ENCODE data around the gene PPP1R16B. TPM values are rescaled to one million over a fixed set of nuclear protein-coding genes. Genes with fewer than 3 reads are reported as not detected.
"Not testable (repeated sequence)": the region's sequence is repeated elsewhere in the genome, so short reads cannot be mapped to it uniquely, and the experiment has no call there.

The PPP1R16B gene
- total and polyA plus RNA-seq, 4 donors, result 22.0 to 55.2 (median 37.8) TPM

DNA sequence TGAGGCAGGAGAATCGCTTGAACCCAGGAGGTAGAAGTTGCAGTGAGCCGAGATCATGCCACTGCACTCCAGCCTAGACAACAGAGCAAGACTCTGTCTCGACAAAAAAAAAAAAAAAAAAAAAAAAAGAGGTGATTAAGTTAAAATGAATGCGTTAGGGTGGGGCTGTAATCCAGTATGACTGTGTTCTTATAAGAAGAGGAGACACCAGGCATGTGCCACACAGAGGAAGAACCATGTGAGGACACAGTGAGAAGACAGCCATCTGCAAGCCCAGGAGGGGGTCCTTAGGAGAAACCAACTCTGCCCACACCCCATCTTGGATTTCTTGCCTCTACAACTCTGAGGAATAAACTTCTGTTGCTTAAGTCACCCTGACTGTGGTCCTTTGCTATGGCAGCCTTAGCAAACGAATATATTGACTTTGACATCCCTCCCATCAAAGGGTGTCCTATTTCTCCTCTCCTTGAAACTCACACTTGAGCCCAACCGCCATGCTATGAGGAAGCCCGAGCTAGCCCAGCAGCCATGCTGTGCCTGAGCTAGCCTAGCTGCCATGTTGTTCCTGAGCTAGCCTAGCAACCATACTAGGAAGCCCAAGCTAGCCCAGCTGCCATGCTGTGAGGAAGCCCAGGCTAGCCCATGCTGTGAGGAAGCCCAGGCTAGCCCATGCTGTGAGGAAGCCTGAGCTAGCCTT is 15.8 kb upstream of the PPP1R16B start:
- no peak overlapping the region for H3K27ac ChIP-seq (ENCODE audit: low read depth, low read length)
- no peak for DNase-seq (ENCODE audit: low read depth in 4 of 6, low spot score in 6 of 6)
- no peak overlapping the region for H3K4me3 ChIP-seq (ENCODE audit: low read depth, low read length)
- H3K27me3 ChIP-seq (ENCODE audit: control insufficient read depth, insufficient read depth, low read length), result no peaks in the 10 kb centered on the region
- no peaks in the 10 kb centered on the region for H3K36me3 ChIP-seq (ENCODE audit: control insufficient read depth, insufficient read depth, low read length)
- WGBS (ENCODE audit: insufficient coverage), result 91% methylated on average over 4 of the region's 7 CpGs
- no peaks in the 10 kb centered on the region for H3K4me1 ChIP-seq (ENCODE audit: control insufficient read depth, insufficient read depth, low read length)
- H3K9me3 ChIP-seq (ENCODE audit: control insufficient read depth, insufficient read depth, low read length), result no peaks in the 10 kb centered on the region

DNA sequence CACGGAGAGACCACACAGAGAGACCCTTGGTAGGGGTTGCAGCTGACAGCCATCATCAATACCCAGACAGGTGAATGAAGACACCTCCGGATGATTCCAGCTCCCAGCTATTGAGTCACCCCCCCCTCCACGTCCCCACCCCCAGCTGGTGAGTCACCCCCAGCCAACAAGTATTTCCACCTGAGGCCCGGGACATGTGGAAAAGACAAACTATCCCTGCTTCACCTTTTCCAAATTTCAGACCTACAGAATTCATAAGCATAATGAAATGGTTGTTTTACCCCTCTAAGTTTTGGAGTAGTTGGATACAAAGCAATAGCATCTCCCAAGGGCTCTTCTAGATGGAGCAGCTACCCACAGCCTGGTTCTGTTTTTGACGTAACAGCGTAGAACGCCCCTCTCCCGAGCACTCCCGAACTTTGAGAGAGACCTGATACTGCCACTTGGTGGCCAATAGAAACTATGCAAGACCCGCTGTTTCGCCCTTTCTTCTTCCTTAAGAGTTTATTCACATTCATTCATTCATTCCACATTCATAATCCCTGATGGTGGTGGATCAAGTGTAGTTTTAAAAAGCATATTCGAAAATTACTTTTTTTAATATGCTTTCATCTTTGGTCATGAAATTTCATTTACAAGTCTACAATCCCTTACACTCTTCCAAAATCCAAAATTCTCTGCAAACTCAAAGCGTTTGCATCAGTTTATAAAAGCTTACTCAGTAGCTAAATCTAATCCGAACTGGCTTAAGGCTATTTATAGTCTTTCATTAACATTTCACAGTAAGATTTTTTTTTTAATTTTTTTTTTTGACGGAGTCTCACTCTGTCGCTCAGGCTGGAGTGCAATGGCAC is 15.1 kb upstream of the PPP1R16B start:
- Histone ChIP-seq H3K4me1 (ENCODE audit: control insufficient read depth, insufficient read depth, low read length) (no peaks in the 10 kb centered on the region), H3K36me3 (ENCODE audit: control insufficient read depth, insufficient read depth, low read length) (no peaks in the 10 kb centered on the region), H3K27ac (ENCODE audit: low read depth, low read length) (no peak overlapping the region), H3K27me3 (ENCODE audit: control insufficient read depth, insufficient read depth, low read length) (no peaks in the 10 kb centered on the region), H3K4me3 (ENCODE audit: low read depth, low read length) (no peak overlapping the region), H3K9me3 (ENCODE audit: control insufficient read depth, insufficient read depth, low read length) (no peaks in the 10 kb centered on the region)
- DNase-seq (ENCODE audit: low read depth in 4 of 6, low spot score in 6 of 6), result peak in 2 of 6 donors; percentile 55 to 68
- WGBS (ENCODE audit: insufficient coverage), result 28% methylated on average over 7 of the region's 16 CpGs

DNA sequence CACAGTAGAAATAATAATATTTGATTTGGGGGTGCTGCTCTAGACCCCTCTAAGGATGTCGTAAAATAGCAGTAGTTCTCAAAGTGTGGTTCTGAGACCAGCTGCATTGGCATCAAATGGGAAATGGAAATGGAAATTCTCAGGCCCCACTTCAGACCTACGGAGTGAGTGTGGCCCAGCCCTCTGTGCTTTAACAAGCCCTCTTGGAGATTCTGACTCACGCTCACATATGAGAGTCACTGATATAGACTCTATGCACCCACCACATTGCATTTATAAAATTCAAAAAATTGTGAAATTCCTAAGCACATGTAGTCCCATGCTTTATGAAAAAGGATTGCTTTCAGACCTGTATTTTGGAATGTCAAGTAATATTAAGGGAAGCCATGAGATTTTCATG is 14.2 kb upstream of the PPP1R16B start:
- no peaks in the 10 kb centered on the region for H3K9me3 ChIP-seq (ENCODE audit: control insufficient read depth, insufficient read depth, low read length)
- no peak for DNase-seq (ENCODE audit: low read depth in 4 of 6, low spot score in 6 of 6)
- H3K27ac ChIP-seq (ENCODE audit: low read depth, low read length), result no peak overlapping the region
- no peaks in the 10 kb centered on the region for H3K4me1 ChIP-seq (ENCODE audit: control insufficient read depth, insufficient read depth, low read length)
- no peaks in the 10 kb centered on the region for H3K27me3 ChIP-seq (ENCODE audit: control insufficient read depth, insufficient read depth, low read length)
- no peaks in the 10 kb centered on the region for H3K36me3 ChIP-seq (ENCODE audit: control insufficient read depth, insufficient read depth, low read length)
- WGBS (ENCODE audit: insufficient coverage), result 100% methylated on average over 1 of the region's 3 CpGs
- no peak overlapping the region for H3K4me3 ChIP-seq (ENCODE audit: low read depth, low read length)

DNA sequence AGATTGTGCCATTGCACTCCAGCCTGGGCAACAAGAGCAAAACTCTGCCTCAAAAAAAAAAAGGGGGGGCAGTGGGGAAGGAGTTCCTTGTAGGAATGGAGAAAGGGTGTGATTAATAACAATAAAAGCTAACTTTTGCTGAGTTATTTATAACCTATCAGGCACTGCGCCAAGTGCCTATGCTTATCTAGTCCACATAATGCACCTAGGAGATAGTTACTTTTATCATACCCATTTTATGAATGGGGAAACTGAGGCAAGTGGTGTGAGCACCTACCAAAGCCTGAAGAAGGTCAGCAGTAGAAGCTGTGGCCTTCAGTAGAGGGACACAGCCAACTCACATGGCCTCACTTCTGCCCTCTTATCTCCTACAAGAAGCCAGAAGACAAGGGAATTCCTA is 13.6 kb upstream of the PPP1R16B start:
- no peak for DNase-seq (ENCODE audit: low read depth in 4 of 6, low spot score in 6 of 6)
- no CpG with 5 or more reads among the region's 1 CpG for WGBS (ENCODE audit: insufficient coverage)
- Histone ChIP-seq H3K4me3 (ENCODE audit: low read depth, low read length) (no peak overlapping the region), H3K4me1 (ENCODE audit: control insufficient read depth, insufficient read depth, low read length) (no peaks in the 10 kb centered on the region), H3K27ac (ENCODE audit: low read depth, low read length) (no peak overlapping the region), H3K27me3 (ENCODE audit: control insufficient read depth, insufficient read depth, low read length) (no peaks in the 10 kb centered on the region), H3K36me3 (ENCODE audit: control insufficient read depth, insufficient read depth, low read length) (no peaks in the 10 kb centered on the region), H3K9me3 (ENCODE audit: control insufficient read depth, insufficient read depth, low read length) (no peaks in the 10 kb centered on the region)

DNA sequence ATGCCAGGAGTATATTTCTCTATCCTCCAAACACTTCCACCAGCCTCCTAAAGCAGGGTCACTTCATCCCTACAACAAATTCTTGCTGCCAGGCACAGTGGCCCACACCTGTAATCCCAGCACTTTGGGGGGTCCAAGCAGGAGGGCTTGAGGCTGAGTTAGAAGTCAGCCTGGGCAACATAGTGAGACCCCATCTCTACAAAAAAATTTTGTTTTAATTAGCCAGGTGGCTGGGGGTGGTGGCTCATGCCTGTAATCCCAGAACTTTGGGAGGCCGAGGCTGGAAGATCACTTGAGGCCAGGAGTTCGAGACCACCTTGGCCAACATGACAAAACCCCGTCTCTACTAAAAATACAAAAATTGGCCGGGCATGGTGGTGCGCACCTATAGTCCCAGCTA is 11.4 kb upstream of the PPP1R16B start:
- DNase-seq (ENCODE audit: low read depth in 4 of 6, low spot score in 6 of 6); H3K27ac ChIP-seq (ENCODE audit: low read depth, low read length); H3K36me3 ChIP-seq (ENCODE audit: control insufficient read depth, insufficient read depth, low read length); H3K4me1 ChIP-seq (ENCODE audit: control insufficient read depth, insufficient read depth, low read length); H3K27me3 ChIP-seq (ENCODE audit: control insufficient read depth, insufficient read depth, low read length); H3K4me3 ChIP-seq (ENCODE audit: low read depth, low read length); H3K9me3 ChIP-seq (ENCODE audit: control insufficient read depth, insufficient read depth, low read length): not testable (repeated sequence)
- WGBS (ENCODE audit: insufficient coverage), result 92% methylated on average over 4 of the region's 5 CpGs

DNA sequence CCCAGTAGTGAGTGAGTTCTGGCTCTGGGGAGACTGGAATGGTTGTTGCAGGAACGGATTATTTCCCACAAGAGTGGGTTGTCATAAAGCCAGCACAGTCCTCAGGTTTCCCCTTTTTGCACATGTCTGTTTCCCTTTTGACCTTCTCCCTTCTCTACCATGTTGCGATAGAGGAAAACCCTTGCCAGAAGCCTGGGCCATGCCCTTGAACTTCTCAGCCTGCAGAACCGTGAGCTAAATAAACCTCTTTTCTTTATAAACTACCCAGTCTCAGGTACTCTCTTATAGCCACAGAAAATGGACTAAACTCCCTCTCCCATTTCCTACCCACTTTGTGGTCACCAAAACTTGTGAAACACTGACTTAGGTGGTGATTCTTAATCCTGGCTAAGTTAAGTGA is 7.2 kb upstream of the PPP1R16B start:
- no peaks in the 10 kb centered on the region for H3K27me3 ChIP-seq (ENCODE audit: control insufficient read depth, insufficient read depth, low read length)
- 100% methylated on average over 1 of the region's 3 CpGs for WGBS (ENCODE audit: insufficient coverage)
- DNase-seq (ENCODE audit: low read depth in 4 of 6, low spot score in 6 of 6), result no peak
- H3K27ac ChIP-seq (ENCODE audit: low read depth, low read length), result no peak overlapping the region
- no peak overlapping the region for H3K4me3 ChIP-seq (ENCODE audit: low read depth, low read length)
- no peaks in the 10 kb centered on the region for H3K9me3 ChIP-seq (ENCODE audit: control insufficient read depth, insufficient read depth, low read length)
- H3K36me3 ChIP-seq (ENCODE audit: control insufficient read depth, insufficient read depth, low read length), result no peaks in the 10 kb centered on the region
- no peaks in the 10 kb centered on the region for H3K4me1 ChIP-seq (ENCODE audit: control insufficient read depth, insufficient read depth, low read length)

DNA sequence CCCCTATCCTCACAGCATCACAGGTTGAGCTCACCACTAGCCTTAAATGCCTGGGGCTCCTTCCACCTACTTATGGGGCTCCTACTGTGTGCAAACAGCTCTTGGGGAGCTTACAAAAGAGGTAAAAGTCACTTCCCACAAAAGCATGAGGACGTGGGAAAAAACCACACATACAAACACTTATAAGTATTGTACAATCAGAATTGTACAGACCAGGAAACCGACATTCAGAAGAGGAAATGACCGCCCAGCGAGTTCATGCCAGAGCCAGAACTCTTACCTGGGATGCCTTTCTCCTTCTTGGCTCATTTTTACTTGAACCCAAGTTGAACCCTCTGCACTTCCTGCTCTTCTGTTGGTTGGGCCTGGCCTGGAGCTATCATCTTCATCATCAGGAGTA is 6.3 kb upstream of the PPP1R16B start:
- H3K27ac ChIP-seq (ENCODE audit: low read depth, low read length), result no peak overlapping the region
- WGBS (ENCODE audit: insufficient coverage), result 88% methylated on average over 3 of the region's 4 CpGs
- H3K4me1 ChIP-seq (ENCODE audit: control insufficient read depth, insufficient read depth, low read length), result no peaks in the 10 kb centered on the region
- H3K36me3 ChIP-seq (ENCODE audit: control insufficient read depth, insufficient read depth, low read length), result no peaks in the 10 kb centered on the region
- no peak for DNase-seq (ENCODE audit: low read depth in 4 of 6, low spot score in 6 of 6)
- no peaks in the 10 kb centered on the region for H3K27me3 ChIP-seq (ENCODE audit: control insufficient read depth, insufficient read depth, low read length)
- no peaks in the 10 kb centered on the region for H3K9me3 ChIP-seq (ENCODE audit: control insufficient read depth, insufficient read depth, low read length)
- H3K4me3 ChIP-seq (ENCODE audit: low read depth, low read length), result no peak overlapping the region

DNA sequence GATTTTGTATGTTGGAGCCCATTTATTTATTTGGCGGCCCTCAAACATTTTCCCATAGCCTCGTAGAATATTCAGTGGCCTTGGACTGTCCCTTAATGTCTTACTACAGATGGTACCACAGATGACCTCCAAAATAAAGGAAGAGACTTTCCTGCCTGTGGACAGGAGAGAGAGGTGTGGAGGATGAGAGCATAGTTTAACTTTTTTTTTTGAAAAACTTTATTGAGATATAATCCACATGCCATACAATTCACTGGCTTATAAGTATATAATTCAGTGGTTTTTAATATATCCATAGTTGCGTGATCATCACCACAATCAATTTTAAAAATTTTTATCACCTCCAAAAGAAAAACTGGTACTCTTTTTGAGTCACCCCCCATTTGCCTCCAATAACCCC is 4.6 kb upstream of the PPP1R16B start:
- H3K4me1 ChIP-seq (ENCODE audit: control insufficient read depth, insufficient read depth, low read length), result peaks cover 15% of the 10 kb centered on the region
- H3K27me3 ChIP-seq (ENCODE audit: control insufficient read depth, insufficient read depth, low read length), result no peaks in the 10 kb centered on the region
- no peak for DNase-seq (ENCODE audit: low read depth in 4 of 6, low spot score in 6 of 6)
- H3K9me3 ChIP-seq (ENCODE audit: control insufficient read depth, insufficient read depth, low read length), result no peaks in the 10 kb centered on the region
- WGBS (ENCODE audit: insufficient coverage), result no CpG with 5 or more reads among the region's 3 CpGs
- no peaks in the 10 kb centered on the region for H3K36me3 ChIP-seq (ENCODE audit: control insufficient read depth, insufficient read depth, low read length)
- no peak overlapping the region for H3K4me3 ChIP-seq (ENCODE audit: low read depth, low read length)
- no peak overlapping the region for H3K27ac ChIP-seq (ENCODE audit: low read depth, low read length)

DNA sequence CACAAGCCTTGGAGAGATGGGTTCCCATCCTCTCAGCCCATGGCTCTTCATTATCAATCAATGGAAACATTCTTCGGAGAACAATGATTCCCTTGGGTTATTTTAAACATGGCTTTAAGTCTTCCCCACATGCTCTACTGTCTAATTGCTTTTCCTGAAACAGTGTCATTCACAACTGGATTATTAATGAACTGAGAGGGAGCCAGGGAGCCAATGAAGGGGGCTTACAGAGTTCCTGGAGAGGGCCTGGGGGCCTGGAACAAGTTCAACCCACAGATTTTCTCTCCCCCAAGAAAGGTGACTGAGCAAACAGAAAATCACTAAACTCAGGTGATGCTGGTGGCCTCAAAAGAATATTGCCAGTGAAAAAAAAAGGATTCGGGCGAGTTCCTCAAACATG is 1.3 kb upstream of the PPP1R16B start:
- WGBS (ENCODE audit: insufficient coverage), result no CpG with 5 or more reads among the region's 3 CpGs
- DNase-seq (ENCODE audit: low read depth in 4 of 6, low spot score in 6 of 6), result peak in 1 of 6 donors; percentile 29
- Histone ChIP-seq H3K36me3 (ENCODE audit: control insufficient read depth, insufficient read depth, low read length) (no peaks in the 10 kb centered on the region), H3K4me3 (ENCODE audit: low read depth, low read length) (no peak overlapping the region), H3K27ac (ENCODE audit: low read depth, low read length) (no peak overlapping the region), H3K4me1 (ENCODE audit: control insufficient read depth, insufficient read depth, low read length) (peaks cover 44% of the 10 kb centered on the region), H3K27me3 (ENCODE audit: control insufficient read depth, insufficient read depth, low read length) (peaks cover 9% of the 10 kb centered on the region), H3K9me3 (ENCODE audit: control insufficient read depth, insufficient read depth, low read length) (no peaks in the 10 kb centered on the region)
